IPS-11a (cell line): Measurements from ENCODE around the gene ZNF280B.
"Not testable (repeated sequence)": the region's sequence is repeated elsewhere in the genome, so short reads cannot be mapped to it uniquely, and the experiment has no call there.

Source experiments
- H3K4me3 ChIP-seq: one replicate; pipeline ENCODE4 v1.5.1; 2013; ENCODE audit warnings: low read depth, low read length, control low read depth

The ZNF280B gene

GRCh38 chr22:22465094-22465602 lies 43.4 kb downstream of the ZNF280B start:
- no peak overlapping the region for H3K4me3 ChIP-seq

- no peak overlapping the region for H3K4me3 ChIP-seq
Measured at GRCh38 chr22:22464541-22465054, 43.9 kb downstream of the ZNF280B start.

- H3K4me3 ChIP-seq = no peak overlapping the region
Measured at GRCh38 chr22:22463855-22464540, 44.5 kb downstream of the ZNF280B start.

- H3K4me3 ChIP-seq = no peak overlapping the region
Measured at GRCh38 chr22:22462813-22463567, 45.6 kb downstream of the ZNF280B start.

- no peak overlapping the region for H3K4me3 ChIP-seq
Measured at GRCh38 chr22:22461583-22461982, 47.0 kb downstream of the ZNF280B start.

- no peak overlapping the region for H3K4me3 ChIP-seq
Measured at GRCh38 chr22:22461111-22461510, 47.4 kb downstream of the ZNF280B start.

- H3K4me3 ChIP-seq = no peak overlapping the region
Measured at GRCh38 chr22:22460635-22461034, 47.9 kb downstream of the ZNF280B start.

GRCh38 chr22:22460060-22460459 lies 48.5 kb downstream of the ZNF280B start:
- no peak overlapping the region for H3K4me3 ChIP-seq

GRCh38 chr22:22458896-22459588 lies 49.5 kb downstream of the ZNF280B start:
- no peak overlapping the region for H3K4me3 ChIP-seq

- H3K4me3 ChIP-seq = no peak overlapping the region
Measured at GRCh38 chr22:22458387-22458786, 50.2 kb downstream of the ZNF280B start.

GRCh38 chr22:22454997-22455396 lies 53.5 kb downstream of the ZNF280B start:
- H3K4me3 ChIP-seq = no peak overlapping the region

- no peak overlapping the region for H3K4me3 ChIP-seq
Measured at GRCh38 chr22:22452996-22453686, 55.4 kb downstream of the ZNF280B start.

- H3K4me3 ChIP-seq = no peak overlapping the region
Measured at GRCh38 chr22:22452211-22452610, 56.3 kb downstream of the ZNF280B start.

GRCh38 chr22:22450343-22450839 lies 58.2 kb downstream of the ZNF280B start:
- H3K4me3 ChIP-seq = no peak overlapping the region

GRCh38 chr22:22449819-22450218 lies 58.7 kb downstream of the ZNF280B start:
- H3K4me3 ChIP-seq = no peak overlapping the region

- no peak overlapping the region for H3K4me3 ChIP-seq
Measured at GRCh38 chr22:22446517-22446916, 62.0 kb downstream of the ZNF280B start.

GRCh38 chr22:22444007-22444589 lies 64.4 kb downstream of the ZNF280B start:
- H3K4me3 ChIP-seq = not testable (repeated sequence)

- H3K4me3 ChIP-seq = no peak overlapping the region
Measured at GRCh38 chr22:22442928-22443709, 65.4 kb downstream of the ZNF280B start.

GRCh38 chr22:22441626-22442025 lies 66.9 kb downstream of the ZNF280B start:
- not testable (repeated sequence) for H3K4me3 ChIP-seq
